Sigmoid colon (tissue), 7 donors: Measurements from ENCODE around the gene PRKAR2B. TPM values are rescaled to one million over a fixed set of nuclear protein-coding genes. Genes with fewer than 3 reads are reported as not detected.

Experiments
- DNase-seq: peaks from one replicate; pipeline ENCODE4 v3.0.0-alpha.2; 2019
- H3K27ac ChIP-seq, 4 donors: fragments of 200-600 bp; sonication (generic); one replicate each; pipeline ENCODE4 v1.5.1; 2016 to 2019; ENCODE audit warnings: mild to moderate bottlenecking in 1 of 4
- H3K27me3 ChIP-seq, 3 donors: fragments of 200-600 bp; sonication (generic); one replicate each; pipeline ENCODE4 v1.5.1; 2019; ENCODE audit warnings: mild to moderate bottlenecking in 1 of 3
- H3K36me3 ChIP-seq, 4 donors: fragments of 200-600 bp; sonication (generic); one replicate each; pipeline ENCODE4 v1.5.1; 2016 to 2019
- H3K4me1 ChIP-seq, 4 donors: fragments of 200-600 bp; sonication (generic); one replicate each; pipeline ENCODE4 v1.5.1; 2017 to 2019
- H3K4me3 ChIP-seq, 4 donors: fragments of 200-600 bp; sonication (generic); one replicate each; pipeline ENCODE4 v1.5.1; 2017 to 2019; ENCODE audit warnings: mild to moderate bottlenecking in 2 of 4, moderate library complexity in 1 of 4
- H3K9me3 ChIP-seq, 4 donors: fragments of 200-600 bp in 3 of 4; sonication (generic) in 3 of 4; one replicate each; pipeline versions ENCODE4 v1.5.1 to v1.6.1; 2013 to 2019
- EP300 ChIP-seq, 4 donors: sonication (generic); formaldehyde crosslinking; IDR thresholded peaks; one replicate each; pipeline ENCODE4 v1.6.1; 2017; ENCODE audit warnings: antibody characterized with exemption in 4 of 4
- POLR2A ChIP-seq, 2 donors: fragments of 450-650 bp; IDR thresholded peaks; one replicate each; pipeline ENCODE4 v1.6.1; 2016; ENCODE audit warnings: antibody characterized with exemption in 2 of 2, mild to moderate bottlenecking in 2 of 2, moderate library complexity in 2 of 2
- POLR2AphosphoS5 ChIP-seq, 4 donors: sonication (generic); formaldehyde crosslinking; IDR thresholded peaks; one replicate each; pipeline ENCODE4 v1.6.1; 2017; ENCODE audit warnings: antibody characterized with exemption in 4 of 4
- WGBS, 2 donors: extraction: QIAGEN DNeasy Blood & Tissue Kit; methylation state at CpG; one replicate each; pipeline ENCODE4 v1.1.7; 2013; 5-methylcytosine and 5-hydroxymethylcytosine counted together
- intact Hi-C: fragments of 100-400 bp; cut with DNase I; formaldehyde crosslinking; loops from one replicate; pipeline ENCODE4 v1.15.1; 2023
- polyA plus RNA-seq, 3 donors: library from polyadenylated mRNA; stranded (reverse); fragments of 200-250 nt; gene quantifications; one replicate each; pipeline ENCODE4 v1.2.3, GENCODE V29; 2013
- total RNA-seq, 4 donors: library from RNA; depleted of rRNA; stranded (reverse); fragments of >200 nt; gene quantifications; one replicate each; pipeline ENCODE4 v1.1.0, GENCODE V29; 2016
- TF ChIP-seq, protein P1 (sequence below), 4 experiments: fragments of 450-650 bp in 3 of 4; fragments of 200-600 bp in 1 of 4; IDR thresholded peaks; one replicate each; pipeline ENCODE4 v1.5.1; 2016 to 2019; ENCODE audit warnings: antibody characterized with exemption in 4 of 4, mild to moderate bottlenecking in 3 of 4, moderate library complexity in 2 of 4
- donor health status: healthy with polysubstance abuse.
- donor health status: Bipolar disorder and iron deficiency.
- donor health status: healthy.

The PRKAR2B gene
- total and polyA plus RNA-seq, 7 donors: 8.1 to 40.0 (median 20.2) TPM

DNA sequence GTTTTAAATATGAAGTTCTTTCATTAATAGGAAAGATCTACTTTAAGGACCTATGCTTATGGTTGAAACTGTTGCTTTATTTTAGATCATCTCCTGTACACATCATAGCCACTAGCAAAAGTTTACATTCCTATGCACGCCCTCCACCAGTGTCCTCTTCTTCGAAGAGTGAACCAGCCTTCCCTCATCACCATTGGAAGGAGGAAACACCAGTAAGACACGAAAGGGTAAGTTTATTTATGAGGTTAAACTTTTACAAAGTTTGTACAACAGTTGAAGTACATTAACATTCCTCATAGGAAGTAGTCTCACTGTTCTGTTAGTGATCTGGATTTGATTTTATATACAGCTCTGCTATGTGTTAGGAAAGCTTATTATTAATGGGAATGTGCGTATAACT is 141.2 kb downstream of the PRKAR2B start:
- H3K27ac ChIP-seq: no peak overlapping the region
- no peaks in the 10 kb centered on the region for H3K9me3 ChIP-seq
- H3K4me1 ChIP-seq: peaks cover 0 to 16% (median 7%) of the 10 kb centered on the region in 4 donors
- no peak overlapping the region for H3K4me3 ChIP-seq
- TF ChIP-seq, protein P1, sequence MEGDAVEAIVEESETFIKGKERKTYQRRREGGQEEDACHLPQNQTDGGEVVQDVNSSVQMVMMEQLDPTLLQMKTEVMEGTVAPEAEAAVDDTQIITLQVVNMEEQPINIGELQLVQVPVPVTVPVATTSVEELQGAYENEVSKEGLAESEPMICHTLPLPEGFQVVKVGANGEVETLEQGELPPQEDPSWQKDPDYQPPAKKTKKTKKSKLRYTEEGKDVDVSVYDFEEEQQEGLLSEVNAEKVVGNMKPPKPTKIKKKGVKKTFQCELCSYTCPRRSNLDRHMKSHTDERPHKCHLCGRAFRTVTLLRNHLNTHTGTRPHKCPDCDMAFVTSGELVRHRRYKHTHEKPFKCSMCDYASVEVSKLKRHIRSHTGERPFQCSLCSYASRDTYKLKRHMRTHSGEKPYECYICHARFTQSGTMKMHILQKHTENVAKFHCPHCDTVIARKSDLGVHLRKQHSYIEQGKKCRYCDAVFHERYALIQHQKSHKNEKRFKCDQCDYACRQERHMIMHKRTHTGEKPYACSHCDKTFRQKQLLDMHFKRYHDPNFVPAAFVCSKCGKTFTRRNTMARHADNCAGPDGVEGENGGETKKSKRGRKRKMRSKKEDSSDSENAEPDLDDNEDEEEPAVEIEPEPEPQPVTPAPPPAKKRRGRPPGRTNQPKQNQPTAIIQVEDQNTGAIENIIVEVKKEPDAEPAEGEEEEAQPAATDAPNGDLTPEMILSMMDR (IDR thresholded peaks at IDR 0.05): no peak
- TF ChIP-seq POLR2AphosphoS5 (IDR thresholded peaks at IDR 0.05): no peak
- TF ChIP-seq EP300 (IDR thresholded peaks at IDR 0.05): no peak
- no peak for TF ChIP-seq POLR2A (IDR thresholded peaks at IDR 0.05)
- peaks cover 15 to 99% (median 34%) of the 10 kb centered on the region in 4 donors for H3K36me3 ChIP-seq
- no peaks in the 10 kb centered on the region for H3K27me3 ChIP-seq
- intact Hi-C loops: no loop called here
- 33 to 64% methylated on average over 4 of the region's 4 CpGs for WGBS, 2 donors
- no peak for DNase-seq

DNA sequence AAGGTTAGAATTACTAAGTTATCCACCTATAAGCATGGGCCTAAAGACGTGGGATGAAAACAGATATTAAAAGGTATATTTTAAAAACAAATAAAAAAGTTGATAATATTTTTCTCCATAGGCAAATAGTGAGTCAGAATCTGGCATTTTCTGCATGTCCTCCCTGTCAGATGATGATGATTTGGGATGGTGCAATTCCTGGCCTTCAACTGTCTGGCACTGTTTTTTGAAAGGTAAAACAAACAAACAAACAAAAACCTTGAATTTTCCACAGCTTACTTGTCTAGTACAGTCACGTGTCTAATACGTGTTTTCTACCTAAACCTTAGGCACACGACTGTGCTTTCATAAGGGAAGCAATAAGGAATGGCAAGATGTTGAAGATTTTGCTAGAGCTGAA is 141.7 kb downstream of the PRKAR2B start:
- no peak overlapping the region for H3K4me3 ChIP-seq
- WGBS, 2 donors: 89 to 90% methylated on average over 4 of the region's 4 CpGs
- H3K36me3 ChIP-seq: peaks cover 15 to 99% (median 38%) of the 10 kb centered on the region in 4 donors
- intact Hi-C loops: no loop called here
- H3K4me1 ChIP-seq: peaks cover 0 to 10% (median 2%) of the 10 kb centered on the region in 4 donors
- H3K9me3 ChIP-seq: no peaks in the 10 kb centered on the region
- no peak for DNase-seq
- no peak overlapping the region for H3K27ac ChIP-seq
- H3K27me3 ChIP-seq: no peaks in the 10 kb centered on the region
- TF ChIP-seq POLR2AphosphoS5 (IDR thresholded peaks at IDR 0.05) (no peak), EP300 (IDR thresholded peaks at IDR 0.05) (no peak), POLR2A (IDR thresholded peaks at IDR 0.05) (no peak)
- TF ChIP-seq, protein P1 (IDR thresholded peaks at IDR 0.05): no peak

DNA sequence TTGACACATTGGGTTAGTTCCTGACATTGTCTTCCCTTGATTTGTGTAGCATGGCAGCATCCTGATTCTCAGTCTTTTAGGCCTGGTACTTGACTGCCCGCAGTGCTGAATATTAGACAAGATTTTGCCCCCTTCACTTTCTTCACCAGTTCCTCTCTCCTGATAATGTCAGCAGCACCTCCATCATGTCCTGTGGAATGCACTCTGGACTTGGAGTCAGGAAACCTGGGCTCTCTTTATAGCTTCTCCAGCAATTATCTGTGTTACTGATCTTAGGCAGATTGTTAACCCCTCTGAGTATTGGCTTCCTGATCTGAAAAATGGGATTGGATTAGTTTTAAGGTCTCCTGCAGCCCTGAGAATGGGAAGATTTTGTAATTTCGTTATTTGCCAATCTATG is 143.3 kb downstream of the PRKAR2B start:
- intact Hi-C loops: no loop called here
- Histone ChIP-seq H3K27ac (no peak overlapping the region), H3K4me3 (no peak overlapping the region), H3K4me1 (peaks cover 0 to 5% (median 0%) of the 10 kb centered on the region in 4 donors), H3K27me3 (no peaks in the 10 kb centered on the region), H3K36me3 (peaks cover 19 to 99% (median 39%) of the 10 kb centered on the region in 4 donors), H3K9me3 (no peaks in the 10 kb centered on the region)
- TF ChIP-seq, protein P1 (IDR thresholded peaks at IDR 0.05): no peak
- no peak for TF ChIP-seq POLR2AphosphoS5 (IDR thresholded peaks at IDR 0.05)
- no peak for TF ChIP-seq POLR2A (IDR thresholded peaks at IDR 0.05)
- TF ChIP-seq EP300 (IDR thresholded peaks at IDR 0.05): no peak
- no peak for DNase-seq
- 92 to 95% methylated on average over 2 of the region's 2 CpGs for WGBS, 2 donors

DNA sequence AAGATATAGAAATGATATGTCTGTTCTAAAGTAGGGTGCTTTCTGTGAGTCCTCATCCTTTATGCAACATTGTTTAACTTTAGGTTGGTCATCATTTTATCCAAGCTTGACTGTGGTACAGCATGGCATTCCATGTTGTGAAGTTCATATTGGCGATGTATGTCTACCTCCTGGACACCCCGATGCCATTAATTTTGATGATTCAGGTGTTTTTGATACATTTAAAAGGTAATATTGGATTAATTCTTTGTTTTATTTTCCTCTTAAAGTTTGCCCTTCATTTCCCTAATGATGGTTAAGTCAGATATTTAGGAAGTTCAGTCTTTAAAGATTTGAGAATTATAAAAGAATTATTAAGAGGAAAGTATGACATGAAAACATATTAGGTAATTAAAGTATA is 145.6 kb downstream of the PRKAR2B start:
- Histone ChIP-seq H3K27me3 (no peaks in the 10 kb centered on the region), H3K36me3 (peaks cover 19 to 92% (median 38%) of the 10 kb centered on the region in 4 donors), H3K4me3 (no peak overlapping the region), H3K9me3 (no peaks in the 10 kb centered on the region), H3K4me1 (peaks cover 0 to 1% (median 0%) of the 10 kb centered on the region in 4 donors), H3K27ac (no peak overlapping the region)
- intact Hi-C loops: no loop called here
- DNase-seq: no peak
- 99% methylated on average over 2 of the region's 2 CpGs for WGBS, 2 donors
- TF ChIP-seq EP300 (IDR thresholded peaks at IDR 0.05) (no peak), POLR2A (IDR thresholded peaks at IDR 0.05) (no peak), POLR2AphosphoS5 (IDR thresholded peaks at IDR 0.05) (no peak)
- TF ChIP-seq, protein P1 (IDR thresholded peaks at IDR 0.05): no peak

DNA sequence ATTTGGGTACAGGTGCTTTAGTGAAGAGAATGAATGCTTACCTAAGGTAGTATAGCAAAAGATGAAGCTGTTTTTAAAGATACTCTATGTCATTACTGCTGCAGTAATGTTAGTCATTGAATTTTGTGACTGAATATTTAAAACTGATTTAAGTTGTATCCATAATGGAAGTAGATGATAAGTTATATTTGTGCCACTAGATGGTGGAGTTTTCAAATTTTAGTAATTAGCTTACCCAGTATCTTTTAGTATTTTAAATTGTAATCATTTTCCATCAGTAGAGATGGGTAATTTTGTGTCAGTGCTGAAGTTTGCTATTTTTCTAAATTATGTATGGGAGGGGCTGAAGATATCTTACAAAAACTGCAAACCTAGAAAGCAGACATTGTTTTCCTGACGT is 149.5 kb downstream of the PRKAR2B start:
- no peak overlapping the region for H3K27ac ChIP-seq
- DNase-seq: no peak
- H3K4me3 ChIP-seq: no peak overlapping the region
- peaks cover 11 to 94% (median 42%) of the 10 kb centered on the region in 4 donors for H3K36me3 ChIP-seq
- no peaks in the 10 kb centered on the region for H3K4me1 ChIP-seq
- WGBS, 2 donors: 88 to 91% methylated on average over 1 of the region's 1 CpG
- intact Hi-C loops: no loop called here
- no peaks in the 10 kb centered on the region for H3K27me3 ChIP-seq
- no peak for TF ChIP-seq EP300 (IDR thresholded peaks at IDR 0.05)
- no peak for TF ChIP-seq POLR2AphosphoS5 (IDR thresholded peaks at IDR 0.05)
- no peak for TF ChIP-seq POLR2A (IDR thresholded peaks at IDR 0.05)
- TF ChIP-seq, protein P1 (IDR thresholded peaks at IDR 0.05): no peak
- H3K9me3 ChIP-seq: no peaks in the 10 kb centered on the region
